HCT116 (cell line): Measurements from ENCODE around the gene SMS.
"Not testable (repeated sequence)": the region's sequence is repeated elsewhere in the genome, so short reads cannot be mapped to it uniquely, and the experiment has no call there.

Source experiments
- EZH2 ChIP-seq: fragments of 200-600 bp; sonication (generic); IDR thresholded peaks from 2 replicates; pipeline ENCODE4 v1.6.1; 2017; ENCODE audit warnings: antibody characterized with exemption, mixed run types
- EZH2phosphoT487 ChIP-seq: fragments of 200-600 bp; IDR thresholded peaks from 2 replicates; pipeline ENCODE4 v1.6.1; 2018; ENCODE audit warnings: antibody characterized with exemption, borderline replicate concordance
- JUND ChIP-seq: IDR thresholded peaks from 2 replicates; pipeline ENCODE4 v1.6.1; 2012
- POLR2A ChIP-seq: IDR thresholded peaks from 2 replicates; pipeline ENCODE4 v1.7.0; 2011; ENCODE audit warnings: borderline replicate concordance; ENCODE audit not compliant: insufficient read depth, insufficient read length; ENCODE audit errors: extremely low read depth
- POLR2AphosphoS5 ChIP-seq: IDR thresholded peaks from 2 replicates; pipeline ENCODE4 v1.6.1; 2011; ENCODE audit warnings: mild to moderate bottlenecking, low read depth, low read length, moderate library complexity
- SIN3A ChIP-seq: IDR thresholded peaks from 2 replicates; pipeline ENCODE4 v1.6.1; 2012; ENCODE audit warnings: low read depth
- SP1 ChIP-seq: IDR thresholded peaks from 2 replicates; pipeline ENCODE4 v1.6.1; 2012; ENCODE audit warnings: low read depth
- TF ChIP-seq, protein P1 (sequence below): IDR thresholded peaks from 2 replicates; pipeline ENCODE4 v1.6.1; 2012
- TF ChIP-seq, protein P2 (sequence below), 3 experiments: fragments of 200-600 bp in 1 of 3; sonication (generic) in 1 of 3; IDR thresholded peaks in 2 of 3; conservative IDR thresholded peaks in 1 of 3; 2 replicates each; pipeline ENCODE4 v1.5.1; 2012 to 2017; ENCODE audit warnings: low read depth in 2 of 3, low read length in 2 of 3, antibody characterized with exemption in 1 of 3, borderline replicate concordance in 1 of 3, control low read depth in 1 of 3, mild to moderate bottlenecking in 1 of 3, mixed read lengths in 1 of 3, mixed run types in 1 of 3, moderate library complexity in 1 of 3; ENCODE audit not compliant: insufficient read depth in 1 of 3
- TF ChIP-seq, protein P3 (sequence below): IDR thresholded peaks from 2 replicates; pipeline ENCODE4 v1.6.1; 2012; ENCODE audit warnings: low read depth

DNA sequence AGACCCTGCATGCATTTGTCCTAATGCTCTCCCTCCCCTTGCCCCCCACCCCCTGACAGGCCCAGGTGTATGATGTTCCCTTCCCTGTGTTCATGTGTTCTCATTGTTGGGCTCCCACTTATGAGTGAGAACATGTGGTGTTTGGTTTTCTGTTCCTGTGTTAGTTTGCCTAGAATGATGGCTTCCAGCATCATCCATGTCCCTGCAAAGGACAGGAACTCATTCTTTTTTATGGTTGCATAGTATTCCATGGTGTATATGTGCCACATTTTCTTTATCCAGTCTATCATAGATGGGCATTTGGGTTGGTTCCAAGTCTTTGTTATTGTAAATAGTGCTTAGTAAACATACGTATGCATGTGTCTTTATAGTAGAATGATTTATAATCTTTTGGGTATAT, 10.0 kb downstream of the SMS start:
- not testable (repeated sequence) for TF ChIP-seq POLR2A, EZH2, SIN3A, EZH2phosphoT487, JUND, SP1, POLR2AphosphoS5
- TF ChIP-seq, protein P1, sequence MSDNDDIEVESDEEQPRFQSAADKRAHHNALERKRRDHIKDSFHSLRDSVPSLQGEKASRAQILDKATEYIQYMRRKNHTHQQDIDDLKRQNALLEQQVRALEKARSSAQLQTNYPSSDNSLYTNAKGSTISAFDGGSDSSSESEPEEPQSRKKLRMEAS, result not testable (repeated sequence)
- TF ChIP-seq, protein P2, sequence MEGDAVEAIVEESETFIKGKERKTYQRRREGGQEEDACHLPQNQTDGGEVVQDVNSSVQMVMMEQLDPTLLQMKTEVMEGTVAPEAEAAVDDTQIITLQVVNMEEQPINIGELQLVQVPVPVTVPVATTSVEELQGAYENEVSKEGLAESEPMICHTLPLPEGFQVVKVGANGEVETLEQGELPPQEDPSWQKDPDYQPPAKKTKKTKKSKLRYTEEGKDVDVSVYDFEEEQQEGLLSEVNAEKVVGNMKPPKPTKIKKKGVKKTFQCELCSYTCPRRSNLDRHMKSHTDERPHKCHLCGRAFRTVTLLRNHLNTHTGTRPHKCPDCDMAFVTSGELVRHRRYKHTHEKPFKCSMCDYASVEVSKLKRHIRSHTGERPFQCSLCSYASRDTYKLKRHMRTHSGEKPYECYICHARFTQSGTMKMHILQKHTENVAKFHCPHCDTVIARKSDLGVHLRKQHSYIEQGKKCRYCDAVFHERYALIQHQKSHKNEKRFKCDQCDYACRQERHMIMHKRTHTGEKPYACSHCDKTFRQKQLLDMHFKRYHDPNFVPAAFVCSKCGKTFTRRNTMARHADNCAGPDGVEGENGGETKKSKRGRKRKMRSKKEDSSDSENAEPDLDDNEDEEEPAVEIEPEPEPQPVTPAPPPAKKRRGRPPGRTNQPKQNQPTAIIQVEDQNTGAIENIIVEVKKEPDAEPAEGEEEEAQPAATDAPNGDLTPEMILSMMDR (IDR thresholded peaks at IDR 0.05 in 2 of 3, conservative IDR thresholded peaks at IDR 0.05 in 1 of 3; ENCODE audit: borderline replicate concordance in 1 of 3, insufficient read depth in 1 of 3, low read depth in 2 of 3, low read length in 2 of 3), result not testable (repeated sequence)
- TF ChIP-seq, protein P3, sequence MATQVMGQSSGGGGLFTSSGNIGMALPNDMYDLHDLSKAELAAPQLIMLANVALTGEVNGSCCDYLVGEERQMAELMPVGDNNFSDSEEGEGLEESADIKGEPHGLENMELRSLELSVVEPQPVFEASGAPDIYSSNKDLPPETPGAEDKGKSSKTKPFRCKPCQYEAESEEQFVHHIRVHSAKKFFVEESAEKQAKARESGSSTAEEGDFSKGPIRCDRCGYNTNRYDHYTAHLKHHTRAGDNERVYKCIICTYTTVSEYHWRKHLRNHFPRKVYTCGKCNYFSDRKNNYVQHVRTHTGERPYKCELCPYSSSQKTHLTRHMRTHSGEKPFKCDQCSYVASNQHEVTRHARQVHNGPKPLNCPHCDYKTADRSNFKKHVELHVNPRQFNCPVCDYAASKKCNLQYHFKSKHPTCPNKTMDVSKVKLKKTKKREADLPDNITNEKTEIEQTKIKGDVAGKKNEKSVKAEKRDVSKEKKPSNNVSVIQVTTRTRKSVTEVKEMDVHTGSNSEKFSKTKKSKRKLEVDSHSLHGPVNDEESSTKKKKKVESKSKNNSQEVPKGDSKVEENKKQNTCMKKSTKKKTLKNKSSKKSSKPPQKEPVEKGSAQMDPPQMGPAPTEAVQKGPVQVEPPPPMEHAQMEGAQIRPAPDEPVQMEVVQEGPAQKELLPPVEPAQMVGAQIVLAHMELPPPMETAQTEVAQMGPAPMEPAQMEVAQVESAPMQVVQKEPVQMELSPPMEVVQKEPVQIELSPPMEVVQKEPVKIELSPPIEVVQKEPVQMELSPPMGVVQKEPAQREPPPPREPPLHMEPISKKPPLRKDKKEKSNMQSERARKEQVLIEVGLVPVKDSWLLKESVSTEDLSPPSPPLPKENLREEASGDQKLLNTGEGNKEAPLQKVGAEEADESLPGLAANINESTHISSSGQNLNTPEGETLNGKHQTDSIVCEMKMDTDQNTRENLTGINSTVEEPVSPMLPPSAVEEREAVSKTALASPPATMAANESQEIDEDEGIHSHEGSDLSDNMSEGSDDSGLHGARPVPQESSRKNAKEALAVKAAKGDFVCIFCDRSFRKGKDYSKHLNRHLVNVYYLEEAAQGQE, result not testable (repeated sequence)
